GM13977 (cell line): ENCODE measurements around the gene RAC3.
A peak's percentile ranks its signal among the peaks of the same experiment; 100 is the strongest.

Experiments used
- DNase-seq: peaks from one replicate; pipeline ENCODE4 v3.0.0; 2012; ENCODE audit warnings: low spot score
- CTCF ChIP-seq: IDR thresholded peaks from 2 replicates; pipeline ENCODE4 v1.5.1; 2012; ENCODE audit warnings: mild to moderate bottlenecking, control low read depth; ENCODE audit not compliant: insufficient read depth; ENCODE audit errors: extremely low read depth, missing control alignments
- in situ Hi-C: fragments of 300-500 bp; cut with MboI; formaldehyde crosslinking; loops from one replicate; pipeline ENCODE4 v1.12.0; 2022; ENCODE audit warnings: low sequenced_read_pairs, low pct_unique_long_range_greater_than_20kb, mixed read lengths, inconsistent platforms; ENCODE audit not compliant: unreplicated experiment

Gene RAC3

GRCh38 chr17:82031885-82032627, 578 bp downstream of the RAC3 start:
- DNase-seq: peak; percentile 71
- in situ Hi-C loops: loop anchor here (10.0 kb wide), 1 partner anchor 133 kb away; no protein-coding TSS in a partner anchor
- TF ChIP-seq CTCF: no peak

DNA sequence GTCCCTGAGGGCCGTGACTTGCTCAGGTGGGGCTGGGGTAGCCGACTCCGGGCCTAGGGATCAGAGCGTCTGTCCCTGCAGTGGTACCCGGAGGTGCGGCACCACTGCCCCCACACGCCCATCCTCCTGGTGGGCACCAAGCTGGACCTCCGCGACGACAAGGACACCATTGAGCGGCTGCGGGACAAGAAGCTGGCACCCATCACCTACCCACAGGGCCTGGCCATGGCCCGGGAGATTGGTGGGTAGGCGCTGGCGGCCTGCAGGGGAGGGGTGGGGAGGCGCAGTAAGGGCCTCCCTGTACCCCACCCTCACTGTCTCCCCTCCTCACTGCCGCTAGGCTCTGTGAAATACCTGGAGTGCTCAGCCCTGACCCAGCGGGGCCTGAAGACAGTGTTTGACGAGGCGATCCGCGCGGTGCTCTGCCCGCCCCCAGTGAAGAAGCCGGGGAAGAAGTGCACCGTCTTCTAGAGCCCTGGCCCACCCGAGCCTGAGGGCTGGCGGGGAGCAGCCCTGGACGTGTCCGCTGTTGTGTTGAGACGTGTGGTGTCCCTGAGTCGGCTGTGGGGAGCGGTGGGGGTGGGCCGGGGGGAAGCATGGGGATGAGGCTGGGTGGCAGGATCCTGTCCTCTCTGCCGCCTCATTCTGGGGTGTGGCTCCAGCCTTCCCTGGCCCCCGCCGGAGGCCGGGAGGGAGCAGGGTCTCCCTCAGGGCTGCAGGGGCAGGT, 2.0 kb downstream of the RAC3 start:
- in situ Hi-C loops: loop anchor here (10.0 kb wide), 1 partner anchor 131 kb away; no protein-coding TSS in a partner anchor
- TF ChIP-seq CTCF: no peak
- no peak for DNase-seq

DNA sequence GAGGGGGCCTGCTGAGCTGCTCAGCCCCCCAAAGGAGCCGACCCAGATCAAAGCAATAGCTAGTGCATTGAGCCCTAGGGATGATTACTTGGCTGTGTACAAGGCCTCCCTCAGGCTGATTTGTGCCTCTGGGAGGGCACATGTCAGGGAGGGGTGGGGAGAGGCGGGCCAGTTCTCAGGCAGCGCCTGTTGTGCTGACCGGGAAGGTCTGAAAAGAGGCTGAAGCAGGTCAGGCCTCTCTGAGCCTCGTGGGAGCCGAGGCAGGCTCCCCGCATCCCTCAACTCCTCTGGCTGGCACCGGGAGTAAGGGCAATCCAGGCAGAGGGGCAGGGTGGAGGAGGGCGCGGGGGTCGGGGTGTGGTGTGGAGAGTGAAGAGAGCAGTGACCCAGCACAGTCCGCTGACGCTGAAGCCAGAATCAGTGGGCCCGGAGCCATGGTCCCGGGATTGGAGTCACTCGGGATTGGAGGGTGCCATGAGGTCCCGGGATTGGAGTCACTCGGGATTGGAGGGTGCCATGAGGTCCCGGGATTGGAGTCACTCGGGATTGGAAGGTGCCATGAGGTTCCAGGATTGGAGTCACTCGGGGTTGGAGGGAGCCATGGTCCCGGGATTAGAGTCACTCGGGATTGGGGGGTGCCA, 3.0 kb downstream of the RAC3 start:
- TF ChIP-seq CTCF: no peak
- in situ Hi-C loops: loop anchor here (10.0 kb wide), 1 partner anchor 130 kb away; no protein-coding TSS in a partner anchor

DNA sequence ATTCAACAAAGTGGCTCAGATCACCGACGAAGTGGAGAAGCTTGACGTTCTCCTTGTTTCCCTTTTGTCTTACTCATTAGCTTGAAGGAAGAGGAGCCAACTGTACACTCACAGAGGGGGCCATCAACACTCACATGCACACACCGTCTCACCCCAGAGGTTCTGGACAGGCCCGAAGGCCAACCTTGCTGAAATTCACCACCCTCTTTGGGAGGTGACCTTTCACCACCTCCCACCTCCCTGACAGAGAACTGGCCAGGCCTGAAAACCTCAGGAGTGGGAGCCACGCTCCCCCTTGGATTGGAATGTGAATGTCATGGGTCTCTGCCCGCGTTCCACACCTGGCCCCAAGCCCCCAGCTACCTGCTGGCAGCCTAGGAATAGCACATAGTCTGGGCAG, 4.0 kb downstream of the RAC3 start:
- in situ Hi-C loops: loop anchor here (10.0 kb wide), 1 partner anchor 129 kb away; no protein-coding TSS in a partner anchor

More for the DNA sequence above, 3.0 kb downstream of the RAC3 start:
- DNase-seq: no peak

GRCh38 chr17:82035956-82036633, 4.6 kb downstream of the RAC3 start:
- no peak for TF ChIP-seq CTCF
- in situ Hi-C loops: loop anchor here (10.0 kb wide), 1 partner anchor 129 kb away; no protein-coding TSS in a partner anchor

More for the DNA sequence above, 4.0 kb downstream of the RAC3 start:
- TF ChIP-seq CTCF: no peak
- DNase-seq: no peak

GRCh38 chr17:82036634-82037091, 5.2 kb downstream of the RAC3 start:
- DNase-seq: no peak
- no peak for TF ChIP-seq CTCF
- in situ Hi-C loops: loop anchor here (10.0 kb wide), 1 partner anchor 128 kb away; no protein-coding TSS in a partner anchor

More at GRCh38 chr17:82035956-82036633, 4.6 kb downstream of the RAC3 start:
- DNase-seq: no peak
